Activated naive CD4-positive, alpha-beta T cell treated with anti-CD3 and anti-CD28 coated beads, Interleukin-2, amount 50 U/mL, for 72 hours (primary cell): ENCODE data around the gene ZSWIM6. TPM values are rescaled to one million over a fixed set of nuclear protein-coding genes. Genes with fewer than 3 reads are reported as not detected.

Source experiments
- ATAC-seq, 2 donors: fragments of 150-1000 bp; cut with Tn5 transposase; 2 replicates each; pipeline ENCODE4 v1.10.0; 2021; ENCODE audit warnings: mild to moderate bottlenecking in 2 of 2, moderate library complexity in 2 of 2
- DNase-seq, 2 donors: peaks; one replicate each; pipeline ENCODE4 v3.0.0; 2021 to 2022; ENCODE audit warnings: low spot score in 2 of 2
- H3K27ac Mint-ChIP-seq, 2 donors: one replicate each; pipeline ENCODE4 v1.8.0; 2022; ENCODE audit warnings: mild to moderate bottlenecking in 2 of 2, mixed read lengths in 2 of 2
- H3K36me3 Mint-ChIP-seq, 2 donors: one replicate each; pipeline ENCODE4 v1.8.0; 2022; ENCODE audit warnings: mixed read lengths in 2 of 2
- H3K9me3 Mint-ChIP-seq, 2 donors: one replicate each; pipeline ENCODE4 v1.8.0; 2022; ENCODE audit warnings: mixed read lengths in 2 of 2
- total RNA-seq, 2 donors: library from RNA; stranded (reverse); gene quantifications; one replicate each; pipeline ENCODE4 v1.2.3, GENCODE V29; 2022

Gene ZSWIM6
- total RNA-seq, 2 donors from 2014 or later: 5.3 to 6.2 TPM

DNA sequence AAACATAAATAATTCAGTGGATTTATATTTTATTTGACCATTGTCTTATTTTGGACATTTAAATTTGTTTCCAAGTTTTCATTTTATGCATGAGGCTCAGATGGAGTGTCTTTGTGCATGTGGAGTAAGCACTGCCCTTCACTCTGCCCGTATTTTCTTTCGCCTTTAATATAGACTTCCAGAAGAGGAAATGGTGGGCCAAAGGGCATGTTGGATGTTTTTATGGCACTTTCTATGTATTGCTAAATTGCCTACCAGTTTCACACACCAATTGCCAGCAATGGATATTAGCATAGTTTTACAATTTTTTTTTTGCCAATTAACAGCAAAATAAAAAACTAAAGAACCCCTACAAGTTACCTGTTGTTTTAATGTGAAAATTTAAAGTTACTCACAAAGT lies 38.4 kb downstream of the ZSWIM6 start:
- Mint-ChIP-seq H3K9me3 (no peaks in the 10 kb centered on the region), H3K36me3 (peaks cover 0 to 5% of the 10 kb centered on the region in 2 donors), H3K27ac (no peak overlapping the region)
- DNase-seq: no peak
- ATAC-seq: no peak

DNA sequence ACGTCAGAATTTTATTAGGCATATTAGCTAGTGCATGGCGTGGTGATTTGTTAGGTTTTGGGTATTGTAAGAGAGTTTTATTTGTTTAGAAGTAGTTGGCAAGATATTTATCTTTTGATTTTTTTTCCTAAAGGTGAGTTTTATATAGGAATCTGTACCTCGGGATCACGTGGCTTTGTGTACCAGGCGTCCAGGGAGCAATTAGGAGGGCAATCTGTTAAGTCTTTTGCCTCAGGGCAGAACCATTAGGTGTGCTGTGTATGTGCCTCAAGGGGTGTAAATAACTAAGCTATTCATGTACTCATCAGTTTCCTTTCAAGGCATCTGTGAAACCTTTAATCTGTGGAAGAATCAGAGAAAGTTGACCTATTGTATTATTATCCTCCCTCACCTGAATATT lies 39.4 kb downstream of the ZSWIM6 start:
- ATAC-seq (no peak), DNase-seq (no peak)
- Mint-ChIP-seq H3K27ac (no peak overlapping the region), H3K9me3 (no peaks in the 10 kb centered on the region), H3K36me3 (peaks cover 0 to 5% of the 10 kb centered on the region in 2 donors)

DNA sequence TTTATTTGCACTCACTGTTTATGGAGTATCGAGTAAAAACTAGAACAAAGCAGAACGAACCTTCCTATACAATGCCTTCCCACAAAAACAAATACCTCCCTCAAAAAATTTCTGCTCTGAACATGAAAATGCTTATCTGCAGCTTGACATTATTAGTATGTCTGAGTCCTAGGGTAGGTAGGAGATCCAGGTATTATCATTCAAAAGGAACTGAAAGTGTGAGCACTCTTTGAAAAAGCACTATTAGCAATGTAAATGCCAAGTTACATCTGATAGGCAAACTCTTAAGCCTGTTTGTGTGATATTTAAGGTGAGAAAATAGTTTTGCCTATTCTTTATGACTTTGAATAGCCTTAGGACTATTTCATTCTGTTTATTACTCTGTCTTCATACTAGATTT lies 47.6 kb downstream of the ZSWIM6 start:
- Mint-ChIP-seq H3K9me3 (peaks cover 0 to 5% of the 10 kb centered on the region in 2 donors), H3K27ac (no peak overlapping the region), H3K36me3 (peaks cover 0 to 5% of the 10 kb centered on the region in 2 donors)
- DNase-seq (no peak), ATAC-seq (no peak)

DNA sequence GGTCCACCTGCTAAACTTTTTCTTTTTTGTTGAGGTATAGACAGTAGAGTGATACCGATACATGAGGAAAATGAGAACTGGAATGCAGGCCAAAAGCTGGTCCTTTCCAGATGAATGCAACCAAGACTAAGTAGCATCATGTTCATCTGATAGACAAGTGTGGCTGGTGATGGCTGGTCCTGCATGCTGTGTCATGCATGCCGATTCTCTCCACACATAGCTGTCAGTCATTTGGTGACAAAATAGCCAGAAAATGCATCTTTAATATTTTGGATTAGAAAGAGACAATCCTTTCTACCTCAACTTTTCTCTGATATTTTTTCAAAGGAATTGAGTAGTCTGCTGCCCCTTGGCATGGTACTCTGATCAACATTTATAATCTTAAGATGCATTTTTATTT lies 49.9 kb downstream of the ZSWIM6 start:
- no peaks in the 10 kb centered on the region for H3K36me3 Mint-ChIP-seq
- ATAC-seq (no peak), DNase-seq (no peak)

DNA sequence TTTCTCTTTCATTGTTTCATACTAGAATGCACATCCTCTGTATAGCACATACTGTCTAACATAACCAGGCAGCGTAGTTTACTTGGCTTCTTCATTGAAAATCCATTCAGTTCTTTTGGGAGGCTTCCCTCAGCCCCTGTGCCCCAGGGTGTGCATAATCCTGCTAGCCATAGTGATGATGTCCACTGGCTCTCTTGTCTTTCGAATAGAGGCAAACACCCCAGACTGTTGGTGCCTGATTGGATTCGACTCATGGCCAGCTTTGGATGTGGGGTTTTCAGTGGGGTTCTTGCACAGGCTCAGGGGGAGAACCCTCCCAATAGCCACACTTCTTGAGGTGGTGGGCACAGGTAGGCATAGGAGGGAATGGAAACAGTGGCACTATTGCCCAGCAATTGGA lies 53.6 kb downstream of the ZSWIM6 start:
- Mint-ChIP-seq H3K9me3 (peaks cover 0 to 8% of the 10 kb centered on the region in 2 donors), H3K36me3 (no peaks in the 10 kb centered on the region), H3K27ac (no peak overlapping the region)
- DNase-seq: no peak
- no peak for ATAC-seq

More for the DNA sequence above, 49.9 kb downstream of the ZSWIM6 start:
- H3K27ac Mint-ChIP-seq: no peak overlapping the region
- H3K9me3 Mint-ChIP-seq: peaks cover 0 to 5% of the 10 kb centered on the region in 2 donors

DNA sequence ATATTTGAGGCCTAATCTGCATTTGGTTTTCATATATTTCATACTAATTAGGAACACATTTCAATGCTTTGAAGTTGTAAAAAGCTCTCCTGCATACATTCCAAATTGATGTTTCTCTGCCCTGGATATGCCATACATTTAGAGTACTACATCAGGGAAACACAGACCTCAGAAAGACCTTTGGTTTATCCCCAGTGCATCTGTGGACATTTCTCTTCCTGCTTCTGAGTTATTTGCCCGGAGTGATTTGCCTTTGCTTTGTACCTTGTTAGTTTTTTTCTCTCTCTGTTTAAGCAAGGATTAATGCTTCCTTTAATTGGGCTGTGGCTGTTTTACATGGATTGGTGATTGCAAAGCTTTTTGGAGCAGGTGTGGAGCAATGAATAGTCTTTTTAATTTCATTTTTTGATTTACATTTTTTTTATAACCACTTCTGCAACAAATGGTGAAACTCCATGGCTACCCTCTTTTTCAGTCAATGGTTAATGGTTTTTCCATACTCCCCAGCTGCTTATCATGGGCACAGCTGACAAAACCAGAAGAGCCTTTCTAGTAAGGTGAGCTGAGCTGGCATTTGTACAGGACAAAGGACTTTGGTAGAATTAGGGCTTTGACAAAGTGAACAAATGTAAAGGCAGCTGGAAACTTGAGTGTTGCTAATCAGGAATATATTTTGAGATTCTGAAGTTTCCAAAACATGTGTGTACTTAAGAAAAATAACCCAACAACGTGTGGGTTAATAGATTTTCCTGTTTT lies 54.2 kb downstream of the ZSWIM6 start:
- no peak for DNase-seq
- Mint-ChIP-seq H3K9me3 (peaks cover 0 to 10% of the 10 kb centered on the region in 2 donors), H3K36me3 (no peaks in the 10 kb centered on the region), H3K27ac (no peak overlapping the region)
- no peak for ATAC-seq

DNA sequence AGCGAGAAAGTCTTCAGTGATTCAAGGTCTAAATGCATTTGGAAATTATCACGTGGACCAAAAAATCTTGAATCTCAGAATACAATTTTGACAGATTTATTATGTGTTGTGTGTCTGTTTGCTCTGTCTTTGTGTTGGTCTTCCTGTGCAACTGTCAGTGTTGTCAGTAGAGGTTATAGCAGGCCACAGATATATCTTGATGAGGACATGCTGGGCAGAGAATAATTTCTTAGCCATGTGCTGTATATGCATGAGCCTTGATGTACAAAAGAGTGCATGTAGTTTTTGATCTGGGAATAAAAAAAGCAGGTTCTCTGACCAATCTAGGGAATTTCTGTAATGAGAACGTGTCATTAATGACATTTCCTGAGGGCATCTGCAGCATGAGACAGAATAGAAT lies 57.6 kb downstream of the ZSWIM6 start:
- ATAC-seq: no peak
- H3K27ac Mint-ChIP-seq: no peak overlapping the region
- no peak for DNase-seq
- H3K9me3 Mint-ChIP-seq: peaks cover 0 to 9% of the 10 kb centered on the region in 2 donors
- no peaks in the 10 kb centered on the region for H3K36me3 Mint-ChIP-seq

DNA sequence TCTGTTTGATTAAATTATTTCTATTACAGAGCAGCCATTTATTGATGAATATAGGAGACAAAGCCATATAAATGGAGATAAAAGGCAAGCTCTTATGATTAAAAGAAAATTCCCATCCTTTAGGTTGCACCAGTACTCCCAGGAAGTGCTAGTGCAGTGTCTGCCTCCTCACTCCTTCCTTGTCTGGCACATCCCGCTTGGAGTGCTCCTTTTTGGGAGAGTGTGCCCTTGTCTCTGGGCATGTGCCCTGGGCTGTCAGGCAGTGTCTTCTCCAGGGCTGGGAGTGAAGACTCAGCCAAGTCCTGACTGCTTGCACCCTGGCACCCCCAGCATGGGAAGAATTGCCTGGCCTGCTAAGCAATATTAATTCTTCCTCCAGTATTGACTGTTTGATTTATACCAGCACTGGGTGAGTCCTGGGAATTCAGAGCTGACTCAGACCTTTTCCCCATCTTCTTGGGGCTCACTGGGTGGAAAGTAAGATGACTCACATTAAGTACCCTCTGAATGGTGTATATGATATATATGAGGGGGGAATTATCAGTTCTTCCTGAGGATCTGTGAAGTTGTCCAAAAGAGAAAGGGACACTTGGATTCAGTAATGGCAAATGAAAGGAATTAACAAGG lies 62.1 kb downstream of the ZSWIM6 start:
- Mint-ChIP-seq H3K36me3 (no peaks in the 10 kb centered on the region), H3K9me3 (peaks cover 0 to 9% of the 10 kb centered on the region in 2 donors), H3K27ac (no peak overlapping the region)
- DNase-seq: no peak
- no peak for ATAC-seq

DNA sequence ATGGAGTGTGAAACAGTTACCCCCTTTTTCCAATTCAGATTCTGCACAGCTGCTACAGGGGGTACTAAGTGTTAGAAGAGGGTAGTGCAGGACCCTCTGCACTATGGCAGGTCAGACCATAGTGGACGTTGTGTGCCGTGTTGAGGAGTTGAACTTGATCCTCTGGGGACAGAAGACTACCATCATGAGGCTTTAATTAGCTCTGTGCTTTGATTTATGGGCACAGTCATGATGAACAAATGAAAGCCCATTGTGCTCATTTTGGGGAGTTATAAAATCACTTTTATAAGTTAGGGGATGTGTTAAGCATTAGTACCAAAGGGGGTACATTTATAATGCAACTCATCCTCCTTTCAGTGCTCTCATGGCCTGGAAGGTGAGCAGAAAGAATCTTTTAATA lies 62.7 kb downstream of the ZSWIM6 start:
- ATAC-seq: no peak
- Mint-ChIP-seq H3K9me3 (peaks cover 0 to 9% of the 10 kb centered on the region in 2 donors), H3K27ac (no peak overlapping the region), H3K36me3 (no peaks in the 10 kb centered on the region)
- no peak for DNase-seq

DNA sequence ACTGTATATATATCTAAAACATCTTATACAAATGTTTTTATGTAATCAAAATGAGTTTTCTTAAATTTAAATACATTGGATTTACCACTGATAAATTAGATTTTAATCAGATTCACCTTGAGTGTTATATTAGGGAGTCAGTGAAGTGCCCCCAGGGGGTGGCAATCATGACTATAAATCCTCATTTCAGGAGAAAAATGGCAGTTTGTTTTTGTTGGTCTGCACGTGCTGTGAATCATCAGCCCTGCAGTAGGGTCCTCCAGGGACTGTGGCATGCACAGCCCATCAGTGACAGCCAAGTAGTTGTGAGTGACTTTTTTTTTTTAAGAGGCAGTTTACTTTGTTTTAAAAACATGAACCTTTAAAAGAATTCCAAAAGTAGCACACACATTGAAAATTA lies 65.2 kb downstream of the ZSWIM6 start:
- Mint-ChIP-seq H3K9me3 (no peaks in the 10 kb centered on the region), H3K27ac (no peak overlapping the region), H3K36me3 (no peaks in the 10 kb centered on the region)
- ATAC-seq: no peak
- no peak for DNase-seq

DNA sequence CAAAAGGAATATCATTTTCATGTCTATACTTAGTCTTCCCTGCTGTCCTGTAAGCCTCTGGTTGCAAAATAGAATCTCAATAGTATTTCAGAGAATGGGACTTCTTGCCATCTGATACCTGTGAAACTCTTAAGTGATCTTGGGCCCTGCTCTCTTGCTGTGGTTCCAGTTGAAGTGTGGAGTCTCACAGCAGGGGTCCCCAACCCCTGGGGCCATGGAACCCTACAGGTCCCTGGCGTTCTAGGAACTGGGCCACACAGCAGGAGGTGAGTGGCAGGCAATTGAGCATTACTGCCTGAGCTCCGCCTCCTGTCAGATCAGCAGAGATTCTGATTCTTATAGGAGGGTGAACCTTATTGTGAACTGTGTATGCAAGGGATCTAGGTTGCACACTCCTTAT lies 65.9 kb downstream of the ZSWIM6 start:
- ATAC-seq (no peak), DNase-seq (no peak)
- no peaks in the 10 kb centered on the region for H3K9me3 Mint-ChIP-seq
- H3K27ac Mint-ChIP-seq: no peak overlapping the region
- H3K36me3 Mint-ChIP-seq: no peaks in the 10 kb centered on the region

DNA sequence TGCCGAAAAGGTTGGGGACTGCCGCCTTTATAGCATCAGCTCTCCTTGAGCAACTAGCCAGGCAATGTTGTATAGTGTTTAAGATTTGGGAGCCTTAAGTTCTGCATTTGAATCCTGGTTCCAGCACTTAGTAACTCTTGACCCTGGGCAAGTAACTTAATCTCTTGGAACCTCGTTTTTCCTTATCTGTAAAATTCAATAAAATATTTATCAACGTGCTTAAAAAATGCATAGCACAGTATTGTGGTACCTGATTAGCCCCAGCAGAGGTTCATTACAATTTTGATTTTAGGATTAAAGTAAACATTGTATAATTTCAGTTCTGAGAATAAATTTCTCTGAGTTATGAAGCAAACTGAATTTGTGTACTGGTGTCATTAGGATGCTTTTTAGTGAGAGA lies 66.4 kb downstream of the ZSWIM6 start:
- H3K36me3 Mint-ChIP-seq: no peaks in the 10 kb centered on the region
- no peaks in the 10 kb centered on the region for H3K9me3 Mint-ChIP-seq

DNA sequence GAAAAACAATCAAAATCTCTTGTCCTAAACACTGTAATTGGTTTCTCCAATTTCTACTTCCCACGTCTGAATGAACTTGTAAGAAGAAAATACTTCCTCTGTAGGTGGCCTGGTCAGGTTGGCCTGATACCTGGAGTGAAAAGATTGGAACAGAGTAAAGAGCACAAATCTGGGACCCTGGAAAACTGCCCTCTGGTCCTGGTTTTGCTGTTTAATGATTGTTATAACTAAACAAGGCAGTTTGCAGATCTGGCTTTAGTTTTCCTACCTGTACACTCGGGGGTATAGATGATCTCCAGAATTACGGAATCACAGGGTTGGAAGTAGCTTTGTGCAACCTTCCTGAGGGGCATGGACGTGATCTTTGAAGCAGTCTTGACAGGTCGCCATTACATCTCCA lies 67.6 kb downstream of the ZSWIM6 start:
- Mint-ChIP-seq H3K9me3 (no peaks in the 10 kb centered on the region), H3K27ac (no peak overlapping the region), H3K36me3 (no peaks in the 10 kb centered on the region)
- ATAC-seq: no peak
- no peak for DNase-seq

More for the DNA sequence above, 66.4 kb downstream of the ZSWIM6 start:
- no peak for DNase-seq
- no peak for ATAC-seq
- peak overlapping the region in 1 of 2 donors; percentile 81 for H3K27ac Mint-ChIP-seq

DNA sequence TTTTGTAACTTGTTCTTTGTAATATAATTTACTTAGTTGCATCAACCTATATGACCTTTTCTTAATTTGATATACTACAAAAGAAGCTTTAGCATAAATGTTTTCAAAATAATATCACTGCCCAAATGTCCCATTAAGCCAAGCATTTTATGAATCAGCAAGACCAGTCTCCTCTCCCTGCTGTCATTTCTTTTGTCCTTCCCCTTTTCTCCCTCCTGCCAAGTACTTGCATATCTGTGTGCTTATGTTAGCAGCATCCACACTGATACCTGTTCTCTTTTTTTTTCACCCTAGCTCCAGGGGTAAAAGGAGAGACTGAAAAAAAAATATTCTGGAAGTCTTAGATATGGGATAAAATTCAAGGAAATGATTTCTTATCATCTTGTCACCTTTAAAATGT lies 69.7 kb downstream of the ZSWIM6 start:
- Mint-ChIP-seq H3K27ac (no peak overlapping the region), H3K9me3 (no peaks in the 10 kb centered on the region), H3K36me3 (no peaks in the 10 kb centered on the region)
- no peak for ATAC-seq
- no peak for DNase-seq

DNA sequence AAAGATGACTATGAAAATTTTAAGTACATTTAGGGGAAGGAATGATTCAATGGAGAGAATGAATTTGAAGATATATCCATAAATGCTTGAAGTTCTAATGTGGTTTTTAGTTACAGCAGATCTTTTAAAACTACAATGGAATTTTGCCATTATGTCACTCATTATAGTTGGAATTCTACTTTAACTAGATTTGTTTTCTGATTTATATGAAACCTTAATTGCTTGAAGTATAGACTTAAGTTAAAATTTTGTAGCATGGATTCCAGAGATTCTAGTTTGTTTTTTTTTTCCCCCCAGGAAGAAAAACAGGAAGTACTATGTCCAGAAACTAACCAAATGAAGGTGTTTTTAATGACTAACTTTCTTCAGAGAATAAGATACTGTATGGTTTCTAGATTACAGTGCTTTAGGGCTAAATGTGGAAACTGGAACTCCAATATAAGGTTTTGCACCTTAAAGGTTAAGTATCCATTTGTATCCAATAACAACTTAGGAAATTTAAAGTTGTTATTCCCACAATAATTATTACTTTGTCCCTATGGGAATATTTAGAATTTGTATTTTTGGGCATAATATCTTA lies 70.3 kb downstream of the ZSWIM6 start:
- Mint-ChIP-seq H3K27ac (no peak overlapping the region), H3K36me3 (no peaks in the 10 kb centered on the region), H3K9me3 (no peaks in the 10 kb centered on the region)
- no peak for ATAC-seq
- DNase-seq: no peak

DNA sequence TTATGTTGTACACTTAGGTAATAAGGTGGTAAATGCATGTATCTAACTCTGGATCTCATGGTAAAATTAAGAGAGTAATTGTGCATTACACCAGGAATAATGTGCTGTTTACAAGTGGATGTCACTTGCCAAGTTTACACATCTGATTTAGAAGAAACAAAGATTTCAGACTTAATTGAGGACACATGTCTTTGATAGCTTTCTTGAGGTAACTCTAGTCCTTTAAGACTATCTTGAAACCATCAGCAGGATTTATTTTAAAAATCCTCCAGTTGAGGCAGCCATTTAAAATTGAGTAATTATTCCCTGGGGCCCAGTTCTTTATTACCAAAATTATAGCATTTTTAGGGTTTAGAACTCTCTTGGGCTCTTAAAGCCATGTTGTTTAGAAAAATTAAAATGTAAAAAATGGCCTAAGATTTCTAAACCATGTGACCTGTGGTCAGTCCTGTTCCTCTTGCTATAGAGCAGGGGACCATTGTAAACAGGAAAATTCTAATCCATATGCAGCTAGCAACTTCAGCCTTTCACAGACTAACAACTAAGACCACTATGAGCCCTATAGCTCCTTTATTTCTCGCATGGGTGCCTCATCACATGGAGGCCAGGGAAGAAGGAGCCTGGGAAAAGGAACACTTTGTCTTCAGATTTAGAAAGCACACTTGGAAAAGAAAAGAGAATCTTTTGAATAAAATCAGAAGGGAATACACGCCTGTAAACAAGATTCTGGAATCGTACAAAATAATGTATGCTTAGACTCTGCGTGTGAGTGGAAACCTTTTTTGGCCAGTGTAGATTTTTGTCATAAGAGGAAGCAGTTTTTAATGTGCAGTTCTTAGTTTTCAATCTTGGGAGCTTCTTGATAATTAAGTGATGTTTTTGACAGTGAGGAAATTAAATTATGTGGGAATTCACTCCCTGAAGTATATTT lies 71.2 kb downstream of the ZSWIM6 start:
- H3K9me3 Mint-ChIP-seq: no peaks in the 10 kb centered on the region
- no peak overlapping the region for H3K27ac Mint-ChIP-seq

More for the DNA sequence above, 71.2 kb downstream of the ZSWIM6 start:
- DNase-seq: no peak
- ATAC-seq: no peak
- H3K36me3 Mint-ChIP-seq: no peaks in the 10 kb centered on the region
